GM12875 (cell line): ENCODE measurements around the gene WDR31.
"Not testable (repeated sequence)": the region's sequence is repeated elsewhere in the genome, so short reads cannot be mapped to it uniquely, and the experiment has no call there.

Experiments used
- H3K4me3 ChIP-seq: one replicate; pipeline ENCODE4 v1.5.1; 2011; ENCODE audit warnings: low read depth, low read length, control low read depth
- TF ChIP-seq, protein P1 (sequence below): IDR thresholded peaks from 2 replicates; pipeline ENCODE4 v1.5.1; 2011; ENCODE audit warnings: low read depth, mild to moderate bottlenecking, control low read depth, inconsistent platforms, low read length, moderate library complexity, borderline replicate concordance; ENCODE audit not compliant: insufficient read depth

WDR31 gene

DNA sequence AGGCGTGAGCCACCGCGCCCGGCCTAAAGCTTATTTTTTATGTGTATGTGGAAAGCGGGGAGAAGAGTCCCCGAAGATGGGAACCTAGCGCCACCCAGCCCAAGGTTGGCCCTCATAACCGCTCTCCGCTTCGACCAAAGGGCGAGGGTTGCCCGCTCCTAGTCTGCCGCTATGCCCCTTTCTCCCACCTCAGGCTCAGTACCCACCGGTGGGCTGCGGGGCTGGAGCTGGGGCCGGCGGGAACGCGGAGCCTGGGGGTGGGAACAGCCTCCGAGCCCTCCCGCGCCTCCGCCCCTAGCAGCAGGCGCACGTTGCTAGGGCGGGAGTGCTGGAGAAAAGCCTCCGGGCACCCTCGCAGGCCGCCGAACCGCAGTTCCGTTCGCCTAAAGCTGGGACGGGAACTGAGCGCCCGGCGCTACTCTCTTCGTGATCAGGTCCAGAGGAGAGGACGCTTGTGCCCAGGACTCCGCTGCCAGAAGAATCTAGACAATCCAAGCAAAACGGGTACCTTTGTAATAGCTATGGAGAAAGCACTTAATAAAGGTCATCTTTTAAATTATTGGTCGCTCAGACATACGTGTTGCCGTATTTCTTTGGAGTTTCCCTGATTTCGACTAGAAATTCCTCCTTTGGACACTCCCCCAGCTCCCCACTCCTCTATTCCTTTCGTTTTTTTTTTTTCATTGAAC is at the start of gene WDR31:
Gene WDR31 (minus strand): TSS at position 265 of the 689 bp plus-strand sequence. CDS start 8,253 bp downstream, outside the sequence.
- H3K4me3 ChIP-seq: peak within 1 kb of the TSS; percentile 92
- TF ChIP-seq, protein P1, sequence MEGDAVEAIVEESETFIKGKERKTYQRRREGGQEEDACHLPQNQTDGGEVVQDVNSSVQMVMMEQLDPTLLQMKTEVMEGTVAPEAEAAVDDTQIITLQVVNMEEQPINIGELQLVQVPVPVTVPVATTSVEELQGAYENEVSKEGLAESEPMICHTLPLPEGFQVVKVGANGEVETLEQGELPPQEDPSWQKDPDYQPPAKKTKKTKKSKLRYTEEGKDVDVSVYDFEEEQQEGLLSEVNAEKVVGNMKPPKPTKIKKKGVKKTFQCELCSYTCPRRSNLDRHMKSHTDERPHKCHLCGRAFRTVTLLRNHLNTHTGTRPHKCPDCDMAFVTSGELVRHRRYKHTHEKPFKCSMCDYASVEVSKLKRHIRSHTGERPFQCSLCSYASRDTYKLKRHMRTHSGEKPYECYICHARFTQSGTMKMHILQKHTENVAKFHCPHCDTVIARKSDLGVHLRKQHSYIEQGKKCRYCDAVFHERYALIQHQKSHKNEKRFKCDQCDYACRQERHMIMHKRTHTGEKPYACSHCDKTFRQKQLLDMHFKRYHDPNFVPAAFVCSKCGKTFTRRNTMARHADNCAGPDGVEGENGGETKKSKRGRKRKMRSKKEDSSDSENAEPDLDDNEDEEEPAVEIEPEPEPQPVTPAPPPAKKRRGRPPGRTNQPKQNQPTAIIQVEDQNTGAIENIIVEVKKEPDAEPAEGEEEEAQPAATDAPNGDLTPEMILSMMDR: no peak

DNA sequence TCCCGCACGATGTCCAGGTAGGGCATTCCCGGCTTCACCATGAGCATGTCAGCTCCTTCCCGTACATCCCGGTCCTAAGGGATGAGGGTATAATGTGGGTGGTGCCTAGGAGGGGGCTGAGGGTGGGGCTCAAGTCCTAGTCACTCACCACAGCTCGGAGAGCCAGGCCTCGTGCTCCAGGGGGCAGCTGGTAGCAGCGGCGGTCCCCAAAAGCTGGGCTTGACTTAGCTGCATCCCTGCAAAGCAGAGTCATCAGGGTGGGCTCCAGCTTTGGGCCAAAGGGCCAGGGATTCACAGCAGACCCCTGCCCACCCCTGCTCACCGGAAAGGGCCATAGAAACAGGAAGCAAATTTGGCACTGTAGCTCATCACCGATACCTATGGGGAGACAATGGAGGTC is 49.4 kb upstream of the WDR31 start:
- H3K4me3 ChIP-seq: no peak overlapping the region
- TF ChIP-seq, protein P1: no peak

DNA sequence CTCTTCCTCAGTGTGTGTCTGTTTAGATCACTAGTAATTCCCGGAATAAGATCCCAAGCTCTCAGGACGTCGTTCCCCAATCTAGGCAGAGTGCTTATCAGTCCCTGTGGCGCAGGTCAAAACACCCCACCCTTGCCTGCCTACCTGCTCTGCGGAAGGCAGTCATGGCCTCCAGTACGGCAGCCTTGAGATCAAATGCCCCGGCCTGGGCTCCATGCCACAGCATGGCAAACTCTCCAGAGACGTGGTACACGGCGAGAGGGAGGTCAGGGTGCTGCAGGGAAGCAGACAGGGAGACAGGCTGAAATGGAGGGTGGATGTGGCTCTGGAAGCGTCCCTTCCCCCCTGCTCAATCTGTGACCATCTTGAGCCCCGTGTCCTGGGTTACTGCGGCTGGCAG is 48.8 kb upstream of the WDR31 start:
- H3K4me3 ChIP-seq: no peak overlapping the region
- TF ChIP-seq, protein P1: no peak

DNA sequence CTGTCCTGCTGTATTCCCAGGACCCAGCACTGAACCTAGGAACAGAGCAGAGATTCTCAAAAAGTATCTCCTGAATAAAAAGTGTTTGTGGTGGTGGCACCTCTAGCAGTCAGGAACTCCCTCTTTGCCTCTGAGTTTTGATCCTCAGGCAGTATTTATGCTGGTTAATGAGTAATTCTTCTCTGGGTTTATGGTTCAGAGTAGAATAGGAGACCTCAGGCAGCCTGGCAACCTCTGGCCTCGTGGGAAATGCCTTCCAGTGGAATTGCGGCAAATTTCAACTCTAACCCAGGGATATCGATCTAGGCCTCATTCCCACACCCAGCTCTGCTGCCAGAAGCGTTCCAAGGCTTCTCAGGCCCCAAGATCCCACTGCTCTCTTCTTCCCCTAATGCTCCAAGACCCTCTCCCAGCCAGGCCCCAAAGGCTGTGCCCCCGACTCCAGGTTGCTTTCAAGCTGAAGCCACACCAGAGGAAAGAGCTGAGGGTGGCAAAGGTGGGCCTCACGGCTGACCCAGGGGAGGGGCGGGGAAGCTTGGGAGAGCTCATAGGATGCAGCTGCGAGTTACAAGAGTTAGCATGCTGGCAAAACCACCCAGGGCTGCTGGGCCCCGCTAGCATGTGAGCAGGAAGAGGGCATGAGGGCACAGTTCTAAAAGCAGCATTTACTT is 47.6 kb upstream of the WDR31 start:
- no peak overlapping the region for H3K4me3 ChIP-seq
- TF ChIP-seq, protein P1: no peak

DNA sequence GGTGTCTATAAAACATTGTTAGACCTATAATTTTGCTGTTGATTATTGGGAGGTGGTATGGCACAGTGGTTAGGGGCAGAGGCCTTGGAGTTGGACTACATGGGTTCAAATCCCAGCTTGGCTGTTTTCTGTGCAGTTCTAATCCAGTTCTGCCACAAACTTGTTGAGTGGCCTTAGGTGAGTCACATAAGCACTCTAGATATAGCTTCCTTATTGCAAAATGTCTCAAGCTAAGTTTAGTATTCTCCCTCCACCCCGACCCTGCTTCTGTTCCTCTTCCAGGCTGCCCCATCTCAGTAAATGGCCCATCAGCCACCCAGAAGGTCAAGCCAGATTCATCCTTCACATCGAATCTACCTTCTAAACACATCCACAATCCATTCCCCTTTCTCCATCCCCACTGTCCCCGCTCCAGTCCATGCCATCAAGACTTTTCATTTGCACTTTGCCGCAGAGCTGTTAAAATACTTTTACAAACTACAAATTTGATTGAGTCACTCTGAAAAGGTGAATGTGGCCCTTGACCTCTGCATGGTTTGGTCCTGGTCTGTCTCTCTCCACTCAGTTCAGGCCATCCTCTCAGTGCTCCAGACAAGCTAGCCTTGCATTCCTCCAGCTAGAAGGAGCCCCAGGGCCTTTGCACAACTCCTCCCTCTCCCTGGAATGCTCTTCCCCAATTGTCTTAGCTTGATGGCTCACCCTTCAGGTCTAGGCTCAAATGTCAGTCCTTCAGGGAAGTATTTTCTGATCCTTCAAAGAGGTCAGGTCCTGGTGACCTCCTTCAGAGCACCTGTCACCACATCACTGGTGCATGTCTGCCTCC is 46.7 kb upstream of the WDR31 start:
- no peak overlapping the region for H3K4me3 ChIP-seq
- TF ChIP-seq, protein P1: no peak

DNA sequence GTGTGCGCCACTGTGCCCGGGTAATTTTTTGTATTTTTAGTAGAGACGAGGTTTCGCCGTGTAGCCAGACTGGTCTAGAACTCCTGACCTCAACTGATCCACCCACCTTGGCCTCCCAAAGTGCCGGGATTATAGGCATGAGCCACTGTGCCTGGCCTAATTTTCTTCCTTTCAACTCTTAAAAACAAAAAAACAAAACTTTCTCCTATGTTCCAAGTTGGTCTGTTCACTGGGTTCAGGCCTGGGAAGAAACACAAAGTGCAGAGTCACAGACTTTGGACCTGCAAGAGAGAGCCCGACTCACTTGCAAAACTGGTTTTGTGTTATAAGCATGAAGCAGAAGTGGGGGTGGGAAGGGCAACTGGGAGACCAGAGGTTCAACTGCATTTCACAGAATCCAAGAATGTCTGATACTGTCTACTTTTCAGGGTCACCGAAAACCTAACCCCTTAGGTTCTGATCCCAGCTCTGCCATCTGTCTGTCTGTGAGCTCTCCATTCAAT is 41.9 kb upstream of the WDR31 start:
- TF ChIP-seq, protein P1: no peak
- no peak overlapping the region for H3K4me3 ChIP-seq

DNA sequence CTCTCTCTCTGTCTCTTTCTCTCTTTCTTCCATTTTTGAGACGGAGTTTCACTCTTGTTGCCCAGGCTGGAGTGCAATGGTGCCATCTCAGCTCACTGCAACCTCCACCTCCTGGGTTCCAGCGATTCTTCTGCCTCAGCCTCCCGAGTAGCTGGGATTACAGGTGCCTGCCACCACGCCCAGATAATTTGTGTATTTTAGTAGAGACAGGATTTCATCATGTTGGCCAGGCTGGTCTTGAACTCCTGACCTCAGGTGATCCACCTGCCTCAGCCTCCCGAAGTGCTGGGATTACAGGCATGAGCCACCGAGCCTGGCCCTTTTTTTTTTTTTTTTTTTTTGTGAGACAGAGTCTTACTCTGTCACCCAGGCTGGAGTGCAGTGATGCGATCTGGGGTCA is 41.4 kb upstream of the WDR31 start:
- H3K4me3 ChIP-seq: not testable (repeated sequence)
